ENCODE results near the gene RAB11FIP4.
A peak's percentile ranks its signal among the peaks of the same experiment; 100 is the strongest.

The RAB11FIP4 gene

DNA sequence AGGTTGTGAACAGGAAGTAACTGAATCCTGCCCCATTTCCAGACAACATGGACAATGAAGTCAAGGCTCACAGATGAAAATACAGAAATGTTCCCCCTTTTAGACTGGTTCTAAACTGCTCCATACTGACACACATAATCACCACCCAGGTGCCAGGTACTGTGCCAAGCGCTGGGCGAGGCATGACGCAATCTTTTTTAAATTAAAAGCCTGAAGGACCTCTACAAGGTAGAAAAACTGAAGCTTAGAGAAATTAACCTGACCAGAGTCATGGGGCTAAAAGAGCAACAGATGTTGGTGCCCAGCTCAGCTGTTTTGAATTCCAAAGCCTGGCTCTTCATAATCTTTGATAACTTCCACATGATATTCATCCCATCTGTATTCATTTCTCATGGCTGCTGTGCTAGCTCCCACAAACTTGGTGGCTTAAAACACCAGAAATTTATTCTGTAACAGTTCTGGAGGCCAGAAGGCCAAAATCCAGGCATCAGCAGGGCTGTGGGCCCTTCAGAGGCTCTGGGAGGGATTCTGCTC, 4.9 kb upstream of the RAB11FIP4 start:
- Histone ChIP-seq H3K27me3 (ENCODE audit: control insufficient read depth, insufficient read depth, low read length) (no peaks in the 10 kb centered on the region), H2AFZ (no peak overlapping the region), H3K36me3 (ENCODE audit: control insufficient read depth, insufficient read depth, low read length) (no peaks in the 10 kb centered on the region), H3K9ac (no peak overlapping the region), H3K4me3 (ENCODE audit: low read depth, low read length) (no peak overlapping the region), H3K27ac (no peak overlapping the region), H3K79me2 (no peaks in the 10 kb centered on the region), H3K4me2 (ENCODE audit: low read length) (no peak overlapping the region), H3K9me3 (ENCODE audit: control insufficient read depth, low read length) (no peaks in the 10 kb centered on the region), H3K4me1 (no peaks in the 10 kb centered on the region)
- TF ChIP-seq, protein P1, sequence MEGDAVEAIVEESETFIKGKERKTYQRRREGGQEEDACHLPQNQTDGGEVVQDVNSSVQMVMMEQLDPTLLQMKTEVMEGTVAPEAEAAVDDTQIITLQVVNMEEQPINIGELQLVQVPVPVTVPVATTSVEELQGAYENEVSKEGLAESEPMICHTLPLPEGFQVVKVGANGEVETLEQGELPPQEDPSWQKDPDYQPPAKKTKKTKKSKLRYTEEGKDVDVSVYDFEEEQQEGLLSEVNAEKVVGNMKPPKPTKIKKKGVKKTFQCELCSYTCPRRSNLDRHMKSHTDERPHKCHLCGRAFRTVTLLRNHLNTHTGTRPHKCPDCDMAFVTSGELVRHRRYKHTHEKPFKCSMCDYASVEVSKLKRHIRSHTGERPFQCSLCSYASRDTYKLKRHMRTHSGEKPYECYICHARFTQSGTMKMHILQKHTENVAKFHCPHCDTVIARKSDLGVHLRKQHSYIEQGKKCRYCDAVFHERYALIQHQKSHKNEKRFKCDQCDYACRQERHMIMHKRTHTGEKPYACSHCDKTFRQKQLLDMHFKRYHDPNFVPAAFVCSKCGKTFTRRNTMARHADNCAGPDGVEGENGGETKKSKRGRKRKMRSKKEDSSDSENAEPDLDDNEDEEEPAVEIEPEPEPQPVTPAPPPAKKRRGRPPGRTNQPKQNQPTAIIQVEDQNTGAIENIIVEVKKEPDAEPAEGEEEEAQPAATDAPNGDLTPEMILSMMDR (IDR thresholded peaks at IDR 0.05) = no peak

DNA sequence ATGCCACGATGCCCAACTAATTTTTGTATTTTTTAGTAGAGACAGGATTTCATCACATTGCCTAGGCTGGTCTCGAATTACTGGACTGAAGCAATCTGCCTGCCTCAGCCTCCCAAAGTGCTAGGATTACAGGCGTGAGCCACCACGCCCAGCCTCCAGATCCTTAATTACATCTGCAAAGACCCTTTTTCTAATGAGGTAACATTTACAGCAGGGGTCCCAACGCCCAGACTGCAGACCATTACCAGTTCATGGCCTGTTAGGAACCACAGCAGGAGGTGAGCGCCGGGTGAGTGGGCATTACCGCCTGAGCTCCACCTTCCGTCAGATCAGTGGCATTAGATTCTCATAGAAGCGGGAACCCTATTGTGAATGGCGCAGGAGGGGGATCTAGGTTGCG, 4.0 kb upstream of the RAB11FIP4 start:
- Histone ChIP-seq H3K4me2 (ENCODE audit: low read length) (no peak overlapping the region), H3K36me3 (ENCODE audit: control insufficient read depth, insufficient read depth, low read length) (no peaks in the 10 kb centered on the region), H3K27ac (no peak overlapping the region), H3K4me1 (no peaks in the 10 kb centered on the region), H3K9ac (no peak overlapping the region), H3K4me3 (ENCODE audit: low read depth, low read length) (no peak overlapping the region), H3K9me3 (ENCODE audit: control insufficient read depth, low read length) (no peaks in the 10 kb centered on the region), H3K27me3 (ENCODE audit: control insufficient read depth, insufficient read depth, low read length) (peaks cover 3% of the 10 kb centered on the region), H3K79me2 (no peaks in the 10 kb centered on the region), H2AFZ (no peak overlapping the region)
- TF ChIP-seq, protein P1 (IDR thresholded peaks at IDR 0.05) = no peak

DNA sequence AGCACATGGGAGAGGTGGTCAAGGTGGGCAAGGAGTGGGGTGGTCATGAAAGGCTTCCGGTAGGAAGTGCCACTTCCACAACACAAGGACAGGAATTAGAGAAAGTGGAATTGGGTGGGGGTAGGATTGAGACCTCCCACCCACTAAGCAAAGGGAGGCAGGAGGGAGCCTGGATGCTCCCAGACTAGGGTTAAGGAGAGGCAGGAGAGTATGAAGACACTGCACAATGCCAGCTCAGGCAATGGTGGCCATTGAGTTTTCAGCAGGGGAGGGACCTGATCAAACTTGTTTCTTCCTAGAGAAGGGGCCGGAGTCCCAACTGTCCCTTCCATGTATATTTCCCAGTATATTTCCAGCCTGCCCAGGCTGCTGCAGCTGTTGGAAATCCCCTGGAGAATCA, 3.1 kb upstream of the RAB11FIP4 start:
- no peaks in the 10 kb centered on the region for H3K79me2 ChIP-seq
- no peak overlapping the region for H3K4me3 ChIP-seq (ENCODE audit: low read depth, low read length)
- peaks cover 3% of the 10 kb centered on the region for H3K27me3 ChIP-seq (ENCODE audit: control insufficient read depth, insufficient read depth, low read length)
- H3K9me3 ChIP-seq (ENCODE audit: control insufficient read depth, low read length) = no peaks in the 10 kb centered on the region
- TF ChIP-seq, protein P1 (IDR thresholded peaks at IDR 0.05) = no peak
- peaks cover 7% of the 10 kb centered on the region for H3K4me1 ChIP-seq
- H3K36me3 ChIP-seq (ENCODE audit: control insufficient read depth, insufficient read depth, low read length) = no peaks in the 10 kb centered on the region
- H2AFZ ChIP-seq = no peak overlapping the region
- no peak overlapping the region for H3K9ac ChIP-seq
- no peak overlapping the region for H3K27ac ChIP-seq
- no peak overlapping the region for H3K4me2 ChIP-seq (ENCODE audit: low read length)

DNA sequence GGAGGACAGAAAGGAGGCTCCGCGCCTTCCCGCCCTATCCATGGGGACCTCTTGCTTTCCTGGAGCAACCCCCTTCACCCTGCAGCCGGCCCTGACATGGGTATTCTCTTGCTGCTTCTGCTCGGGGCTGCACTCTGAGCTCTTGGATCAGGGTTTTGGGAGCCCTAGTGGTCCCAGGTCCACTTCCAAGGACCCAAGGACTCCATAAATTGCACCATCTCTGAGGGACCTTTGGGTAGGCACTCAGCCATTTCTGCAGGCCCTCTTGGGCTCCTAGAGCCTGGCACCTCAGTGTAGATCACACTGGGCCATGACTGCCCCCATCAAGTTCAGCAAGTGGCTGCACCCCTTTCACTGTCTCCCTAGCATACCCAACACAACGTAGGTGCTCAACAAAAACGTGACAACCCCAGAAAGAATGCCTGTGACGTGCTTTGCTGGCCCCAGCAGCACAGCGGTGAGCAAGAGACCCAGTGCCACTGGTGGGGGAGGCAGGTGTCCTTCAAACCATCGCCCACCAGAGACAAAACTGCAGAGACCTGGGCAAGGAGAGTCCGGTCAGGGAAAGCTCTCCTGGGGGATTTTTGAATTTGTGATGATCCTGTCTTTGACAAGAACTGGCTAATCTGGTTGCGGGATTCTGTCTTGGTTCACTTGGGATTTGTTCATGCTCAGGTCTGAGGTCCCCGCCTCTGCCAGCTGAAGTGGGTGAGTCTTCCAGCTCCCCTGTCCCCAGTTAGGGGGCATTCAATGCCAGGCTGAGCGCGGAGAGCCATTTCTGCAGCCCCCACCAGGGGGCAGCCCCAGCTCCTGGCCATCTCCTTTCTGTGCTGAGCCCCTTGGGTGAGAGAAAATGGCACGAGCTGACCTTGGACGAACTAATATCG, 2.5 kb upstream of the RAB11FIP4 start:
- peaks cover 9% of the 10 kb centered on the region for H3K4me1 ChIP-seq
- no peak overlapping the region for H3K9ac ChIP-seq
- H3K9me3 ChIP-seq (ENCODE audit: control insufficient read depth, low read length) = no peaks in the 10 kb centered on the region

More for the DNA sequence above, 2.5 kb upstream of the RAB11FIP4 start:
- Histone ChIP-seq H3K27me3 (ENCODE audit: control insufficient read depth, insufficient read depth, low read length) (peaks cover 3% of the 10 kb centered on the region), H3K36me3 (ENCODE audit: control insufficient read depth, insufficient read depth, low read length) (no peaks in the 10 kb centered on the region), H2AFZ (peak overlapping the region; percentile 38), H3K79me2 (no peaks in the 10 kb centered on the region), H3K4me3 (ENCODE audit: low read depth, low read length) (no peak overlapping the region), H3K27ac (no peak overlapping the region), H3K4me2 (ENCODE audit: low read length) (no peak overlapping the region)
- TF ChIP-seq, protein P1 (IDR thresholded peaks at IDR 0.05) = peak; percentile 66
